ENCODE measurements around the gene TNFRSF25.

GRCh38 chr1:6507461-6507911 is 41.5 kb upstream of the TNFRSF25 start:
- TF ChIP-seq, protein P1, sequence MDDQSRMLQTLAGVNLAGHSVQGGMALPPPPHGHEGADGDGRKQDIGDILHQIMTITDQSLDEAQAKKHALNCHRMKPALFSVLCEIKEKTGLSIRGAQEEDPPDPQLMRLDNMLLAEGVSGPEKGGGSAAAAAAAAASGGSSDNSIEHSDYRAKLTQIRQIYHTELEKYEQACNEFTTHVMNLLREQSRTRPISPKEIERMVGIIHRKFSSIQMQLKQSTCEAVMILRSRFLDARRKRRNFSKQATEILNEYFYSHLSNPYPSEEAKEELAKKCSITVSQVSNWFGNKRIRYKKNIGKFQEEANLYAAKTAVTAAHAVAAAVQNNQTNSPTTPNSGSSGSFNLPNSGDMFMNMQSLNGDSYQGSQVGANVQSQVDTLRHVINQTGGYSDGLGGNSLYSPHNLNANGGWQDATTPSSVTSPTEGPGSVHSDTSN (IDR thresholded peaks at IDR 0.05): no peak
- TF ChIP-seq CTCF (IDR thresholded peaks at IDR 0.05) (no peak), CBX2 (IDR thresholded peaks at IDR 0.05; ENCODE audit: borderline replicate concordance, low read depth) (no peak), KDM5A (IDR thresholded peaks at IDR 0.05) (no peak), JUNB (IDR thresholded peaks at IDR 0.05) (no peak)
